Measurements from ENCODE around the gene GPATCH11.

- TF ChIP-seq CTCF (IDR thresholded peaks at IDR 0.05) (no peak), POLR2A (IDR thresholded peaks at IDR 0.05) (no peak)
Measured at GRCh38 chr2:37100054-37100453, 15.7 kb downstream of the GPATCH11 start.

All from uterus (tissue), 2 donors.